ENCODE data around the gene NGDN.

Gene NGDN

DNA sequence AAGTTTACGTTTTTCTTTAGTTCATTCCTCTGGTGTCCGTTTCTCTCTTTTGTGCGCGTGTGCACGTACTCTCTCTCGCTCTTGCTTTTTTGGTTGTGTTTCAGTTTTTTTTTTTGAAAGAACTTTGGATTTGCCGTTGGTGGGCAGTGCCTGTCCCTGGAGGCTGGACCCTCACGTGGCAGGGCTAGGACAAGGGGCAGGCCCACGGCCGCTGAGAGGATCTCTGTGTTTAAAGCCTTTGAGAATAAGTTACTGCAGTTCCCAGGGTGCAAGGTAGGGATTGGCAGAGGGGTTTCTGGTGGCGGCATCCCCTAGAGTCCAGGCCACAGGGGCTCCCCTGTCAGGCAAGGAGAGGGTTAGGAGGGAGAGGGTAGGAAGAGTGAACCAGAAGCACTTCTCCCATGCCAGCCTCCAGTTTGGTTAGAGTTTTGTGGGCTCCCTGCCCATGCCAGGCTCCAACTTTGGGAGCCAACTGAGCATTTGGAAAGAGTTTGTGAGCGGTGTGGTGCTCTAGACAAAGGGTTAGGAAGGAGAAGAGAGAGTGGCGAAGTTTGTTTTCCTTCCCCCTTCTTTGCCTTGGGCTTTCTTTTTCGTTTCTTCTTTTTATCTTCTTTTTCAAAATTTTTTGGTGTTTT lies 51.5 kb downstream of the NGDN start:
- TF ChIP-seq, protein P1, sequence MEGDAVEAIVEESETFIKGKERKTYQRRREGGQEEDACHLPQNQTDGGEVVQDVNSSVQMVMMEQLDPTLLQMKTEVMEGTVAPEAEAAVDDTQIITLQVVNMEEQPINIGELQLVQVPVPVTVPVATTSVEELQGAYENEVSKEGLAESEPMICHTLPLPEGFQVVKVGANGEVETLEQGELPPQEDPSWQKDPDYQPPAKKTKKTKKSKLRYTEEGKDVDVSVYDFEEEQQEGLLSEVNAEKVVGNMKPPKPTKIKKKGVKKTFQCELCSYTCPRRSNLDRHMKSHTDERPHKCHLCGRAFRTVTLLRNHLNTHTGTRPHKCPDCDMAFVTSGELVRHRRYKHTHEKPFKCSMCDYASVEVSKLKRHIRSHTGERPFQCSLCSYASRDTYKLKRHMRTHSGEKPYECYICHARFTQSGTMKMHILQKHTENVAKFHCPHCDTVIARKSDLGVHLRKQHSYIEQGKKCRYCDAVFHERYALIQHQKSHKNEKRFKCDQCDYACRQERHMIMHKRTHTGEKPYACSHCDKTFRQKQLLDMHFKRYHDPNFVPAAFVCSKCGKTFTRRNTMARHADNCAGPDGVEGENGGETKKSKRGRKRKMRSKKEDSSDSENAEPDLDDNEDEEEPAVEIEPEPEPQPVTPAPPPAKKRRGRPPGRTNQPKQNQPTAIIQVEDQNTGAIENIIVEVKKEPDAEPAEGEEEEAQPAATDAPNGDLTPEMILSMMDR (conservative IDR thresholded peaks at IDR 0.05; ENCODE audit: low read depth), result no peak
- no peak for DNase-seq (ENCODE audit: low spot score)
- POLR2A ChIA-PET (ENCODE audit: low non-redundant PET), result no interaction called here
- CTCF ChIA-PET, result interaction anchor here (0.6 kb wide), 1 partner anchor 18 kb away, joined by 4 read pairs; no protein-coding TSS in a partner anchor
- H3K27ac ChIP-seq, result no peak overlapping the region

GRCh38 chr14:23521785-23522640 lies 52.5 kb downstream of the NGDN start:
- H3K27ac ChIP-seq, result no peak overlapping the region
- POLR2A ChIA-PET (ENCODE audit: low non-redundant PET), result no interaction called here
- CTCF ChIA-PET, result interaction anchor here (0.6 kb wide), 2 partner anchors 19 to 362 kb away, joined by 3 to 4 read pairs; no protein-coding TSS in a partner anchor
- TF ChIP-seq, protein P1 (conservative IDR thresholded peaks at IDR 0.05; ENCODE audit: low read depth), result no peak
- no peak for DNase-seq (ENCODE audit: low spot score)

GRCh38 chr14:23522643-23523198 lies 53.2 kb downstream of the NGDN start:
- no peak overlapping the region for H3K27ac ChIP-seq
- DNase-seq (ENCODE audit: low spot score), result no peak
- ChIA-PET CTCF (no interaction called here), POLR2A (ENCODE audit: low non-redundant PET) (no interaction called here)
- TF ChIP-seq, protein P1 (conservative IDR thresholded peaks at IDR 0.05; ENCODE audit: low read depth), result no peak

DNA sequence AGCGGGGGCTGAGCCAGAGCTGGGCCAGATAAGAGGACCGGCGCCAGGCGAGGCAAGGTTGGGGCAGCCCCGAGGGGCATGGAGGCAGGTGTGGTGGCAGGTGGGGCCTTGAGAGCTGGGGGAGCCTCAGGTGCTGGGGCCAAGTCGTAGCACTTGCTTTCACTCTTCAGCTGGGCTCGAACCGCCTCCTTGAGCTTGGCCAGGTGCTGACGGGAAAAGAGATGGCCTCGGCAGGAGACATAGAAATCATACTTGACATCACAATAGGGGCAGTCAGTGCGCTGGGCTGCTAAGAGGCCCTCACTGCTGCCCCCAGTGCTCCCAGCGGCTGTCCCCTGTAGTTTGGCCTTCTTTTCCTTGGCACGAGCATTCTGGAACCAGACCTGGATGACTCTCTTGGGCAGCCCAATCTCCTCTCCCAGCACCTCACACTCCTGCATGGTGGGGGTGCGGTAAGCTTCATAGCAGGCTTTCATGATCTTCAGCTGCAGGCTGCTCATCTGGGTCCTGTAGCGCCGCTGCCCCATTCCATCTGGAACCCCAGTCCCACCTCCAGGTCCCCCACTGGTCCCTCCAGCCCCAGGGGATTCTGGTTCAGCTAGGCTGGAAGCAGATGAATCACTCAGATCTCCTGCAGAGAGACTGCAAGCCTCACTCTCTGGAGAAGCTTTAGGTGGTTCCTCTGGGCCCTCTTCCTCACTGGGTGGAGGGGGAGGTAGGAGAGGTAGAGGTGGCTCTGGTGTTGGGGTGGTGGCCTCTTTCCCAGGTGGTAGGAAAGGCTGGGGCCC lies 53.9 kb downstream of the NGDN start:
- no peak for DNase-seq (ENCODE audit: low spot score)
- ChIA-PET POLR2A (ENCODE audit: low non-redundant PET) (no interaction called here), CTCF (interaction anchor here (0.5 kb wide), 2 partner anchors 21 to 232 kb away, joined by 3 to 9 read pairs; no protein-coding TSS in a partner anchor)
- H3K27ac ChIP-seq, result no peak overlapping the region
- TF ChIP-seq, protein P1 (conservative IDR thresholded peaks at IDR 0.05; ENCODE audit: low read depth), result no peak

DNA sequence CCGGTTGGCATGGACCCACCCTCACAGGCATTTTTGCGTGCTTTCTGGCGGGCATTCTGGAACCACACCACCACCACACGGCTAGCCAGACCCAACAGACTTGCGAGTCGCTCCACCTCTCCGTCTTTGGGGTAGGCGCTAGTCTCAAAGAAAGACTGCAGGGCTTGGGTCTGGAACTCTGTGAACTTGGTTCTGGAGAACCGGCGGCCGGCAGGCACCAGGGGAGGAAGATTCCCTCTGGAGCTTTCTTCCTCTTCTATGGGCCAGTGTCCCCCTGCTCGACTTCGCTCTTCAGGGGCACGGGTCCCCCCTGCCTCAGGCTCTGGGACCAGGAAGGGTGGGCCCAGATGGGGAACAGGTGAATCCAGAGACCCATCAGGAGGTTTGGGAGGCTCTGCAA lies 55.5 kb downstream of the NGDN start:
- H3K27ac ChIP-seq, result no peak overlapping the region
- no peak for DNase-seq (ENCODE audit: low spot score)
- CTCF ChIA-PET, result interaction anchor here (0.6 to 1.2 kb wide), 2 partner anchors 38 to 42 kb away, joined by 3 to 4 read pairs; partner anchors contain the start of gene AP1G2
- POLR2A ChIA-PET (ENCODE audit: low non-redundant PET), result no interaction called here
- TF ChIP-seq, protein P1 (conservative IDR thresholded peaks at IDR 0.05; ENCODE audit: low read depth), result no peak

DNA sequence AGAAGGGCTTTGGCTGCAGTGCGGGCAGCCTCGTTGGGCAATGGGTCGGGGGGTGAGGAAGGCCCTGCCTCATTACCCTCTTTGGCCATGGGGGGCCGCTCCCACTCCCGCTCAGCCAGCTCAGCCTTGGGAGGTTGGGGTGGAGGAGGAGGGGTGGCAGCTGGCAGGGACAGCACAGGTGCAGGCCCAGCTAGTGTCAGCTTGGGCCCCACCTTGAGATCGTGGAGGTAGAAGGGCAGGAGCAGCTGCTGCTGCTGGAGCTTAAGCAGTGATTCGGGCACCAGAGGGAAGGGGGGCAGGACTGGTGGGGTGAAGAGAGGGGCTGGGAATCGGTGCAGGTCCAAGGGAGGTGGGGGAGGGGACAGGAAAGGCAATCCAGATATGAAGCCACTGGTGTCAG lies 56.1 kb downstream of the NGDN start:
- CTCF ChIA-PET, result interaction anchor here (0.6 to 1.2 kb wide), 2 partner anchors 37 to 42 kb away, joined by 3 to 4 read pairs; partner anchors contain the start of gene AP1G2
- TF ChIP-seq, protein P1 (conservative IDR thresholded peaks at IDR 0.05; ENCODE audit: low read depth), result no peak
- POLR2A ChIA-PET (ENCODE audit: low non-redundant PET), result no interaction called here
- H3K27ac ChIP-seq, result no peak overlapping the region
- no peak for DNase-seq (ENCODE audit: low spot score)

Measured in RWPE1 (cell line).